Measurements from ENCODE around the gene DNAH8. TPM values are rescaled to one million over a fixed set of nuclear protein-coding genes. Genes with fewer than 3 reads are reported as not detected.
A peak's percentile ranks its signal among the peaks of the same experiment; 100 is the strongest.

The DNAH8 gene
- total RNA-seq, 1 experiment from 2014 or later = not detected

- Histone ChIP-seq H4K20me1 (ENCODE audit: insufficient read depth) (no peaks in the 10 kb centered on the region), H3K36me3 (ENCODE audit: low read depth) (no peaks in the 10 kb centered on the region), H3F3A (ENCODE audit: insufficient read depth, low read depth) (0 out of 2 replicates have a peak, but pooled peaks cover 4% of the 10 kb centered on the region), H2AFZ (no peak overlapping the region), H3K4me2 (0 out of 2 replicates have a peak overlapping the region, but pooled peaks have one; percentile 13), H3K79me2 (ENCODE audit: low read depth) (no peaks in the 10 kb centered on the region), H3K4me1 (replicated peaks; ENCODE audit: insufficient read depth) (peaks cover 7% of the 10 kb centered on the region; the same call in 1 of the 2 replicates), H3K9me2 (ENCODE audit: insufficient read depth) (no peaks in the 10 kb centered on the region), H3K4me3 (no peak overlapping the region), H3K27me3 (ENCODE audit: insufficient read depth, low read depth) (no peaks in the 10 kb centered on the region), H3K27ac (no peak overlapping the region), H3K9me3 (ENCODE audit: insufficient read depth, low read depth) (no peaks in the 10 kb centered on the region; the same call in 1 of the 2 replicates)
- CTCF ChIA-PET = no interaction called here
- intact Hi-C loops (cut with micrococcal nuclease; ENCODE audit: unreplicated experiment) = no loop called here
- TF ChIP-seq EZH2 (IDR thresholded peaks at IDR 0.05; ENCODE audit: low read depth) (no peak), CTCF (conservative IDR thresholded peaks at IDR 0.05) (no peak)
- no peak for DNase-seq
- POLR2A ChIA-PET (ENCODE audit: unreplicated experiment) = interaction anchor here (0.5 to 0.7 kb wide), 2 partner anchors 15 to 33 kb away, joined by 8 to 15 read pairs; no protein-coding TSS in a partner anchor
- BruUV-seq (replicated peaks) = no TSS peak
Measured at GRCh38 chr6:38714239-38715015, 684 bp upstream of the DNAH8 start.

GRCh38 chr6:38716825-38717224, 1.7 kb downstream of the DNAH8 start:
- no peak for DNase-seq
- CTCF ChIA-PET = interaction anchor here (0.6 kb wide), 1 partner anchor 12 kb away, joined by 3 read pairs; no protein-coding TSS in a partner anchor
- POLR2A ChIA-PET (ENCODE audit: unreplicated experiment) = no interaction called here
- Histone ChIP-seq H3K4me2 (no peak overlapping the region), H3K79me2 (ENCODE audit: low read depth) (no peaks in the 10 kb centered on the region), H3K4me1 (replicated peaks; ENCODE audit: insufficient read depth) (no peaks in the 10 kb centered on the region), H4K20me1 (ENCODE audit: insufficient read depth) (no peaks in the 10 kb centered on the region), H3F3A (ENCODE audit: insufficient read depth, low read depth) (0 out of 2 replicates have a peak, but pooled peaks cover 4% of the 10 kb centered on the region), H3K27ac (no peak overlapping the region), H2AFZ (no peak overlapping the region), H3K36me3 (ENCODE audit: low read depth) (no peaks in the 10 kb centered on the region), H3K9me3 (ENCODE audit: insufficient read depth, low read depth) (no peaks in the 10 kb centered on the region), H3K4me3 (no peak overlapping the region), H3K27me3 (ENCODE audit: insufficient read depth, low read depth) (no peaks in the 10 kb centered on the region), H3K9me2 (ENCODE audit: insufficient read depth) (no peaks in the 10 kb centered on the region)
- BruUV-seq (replicated peaks) = no TSS peak
- intact Hi-C loops (cut with micrococcal nuclease; ENCODE audit: unreplicated experiment) = no loop called here
- TF ChIP-seq EZH2 (IDR thresholded peaks at IDR 0.05; ENCODE audit: low read depth) (no peak), CTCF (conservative IDR thresholded peaks at IDR 0.05) (no peak)

- H3K4me1 ChIP-seq (replicated peaks; ENCODE audit: insufficient read depth) = no peaks in the 10 kb centered on the region
- H3F3A ChIP-seq (ENCODE audit: insufficient read depth, low read depth) = no peaks in the 10 kb centered on the region
- H3K4me2 ChIP-seq = no peak overlapping the region
- H2AFZ ChIP-seq = no peak overlapping the region
- no peak overlapping the region for H3K4me3 ChIP-seq
- no TSS peak for BruUV-seq (replicated peaks)
- TF ChIP-seq EZH2 (IDR thresholded peaks at IDR 0.05; ENCODE audit: low read depth) = no peak
- TF ChIP-seq CTCF (conservative IDR thresholded peaks at IDR 0.05) = no peak
- H3K36me3 ChIP-seq (ENCODE audit: low read depth) = no peaks in the 10 kb centered on the region
- H3K9me3 ChIP-seq (ENCODE audit: insufficient read depth, low read depth) = no peaks in the 10 kb centered on the region
- ChIA-PET POLR2A (ENCODE audit: unreplicated experiment) (interaction anchor here (0.6 kb wide), 1 partner anchor 57 kb away, joined by 4 read pairs; no protein-coding TSS in a partner anchor), CTCF (interaction anchor here (0.7 kb wide), 1 partner anchor 75 kb away, joined by 3 read pairs; no protein-coding TSS in a partner anchor)
- intact Hi-C loops (cut with micrococcal nuclease; ENCODE audit: unreplicated experiment) = no loop called here
- no peak overlapping the region for H3K27ac ChIP-seq
- no peaks in the 10 kb centered on the region for H3K9me2 ChIP-seq (ENCODE audit: insufficient read depth)
- no peaks in the 10 kb centered on the region for H3K79me2 ChIP-seq (ENCODE audit: low read depth)
- H4K20me1 ChIP-seq (ENCODE audit: insufficient read depth) = no peaks in the 10 kb centered on the region
- DNase-seq = no peak
- H3K27me3 ChIP-seq (ENCODE audit: insufficient read depth, low read depth) = no peaks in the 10 kb centered on the region
Measured at GRCh38 chr6:38719358-38719757, 4.2 kb downstream of the DNAH8 start.

Data from PC-9 (cell line).